Activated naive CD8-positive, alpha-beta T cell treated with anti-CD3 and anti-CD28 coated beads, Interleukin-2, amount 10 ng/mL, durations not matched to agents 7 days and 5 days (primary cell): Measurements from ENCODE around the gene TMTC1. TPM values are rescaled to one million over a fixed set of nuclear protein-coding genes. Genes with fewer than 3 reads are reported as not detected.
"Not testable (repeated sequence)": the region's sequence is repeated elsewhere in the genome, so short reads cannot be mapped to it uniquely, and the experiment has no call there.

Experiments used
- ATAC-seq: fragments of 150-1000 bp; cut with Tn5 transposase; one replicate; pipeline ENCODE4 v1.10.0; 2021; ENCODE audit warnings: low read depth, moderate library complexity
- POLR2A ChIA-PET: fragments of 350-600 bp; sonication (Branson Sonifier 250); formaldehyde crosslinking; loops from one replicate; lab custom pipeline; 2021; ENCODE audit warnings: antibody characterized with exemption; lab: Charles Lee
- DNase-seq: peaks from one replicate; pipeline ENCODE4 v3.0.0; 2021
- H3K27ac Mint-ChIP-seq: one replicate; pipeline ENCODE4 v1.8.0; 2022; ENCODE audit warnings: mild to moderate bottlenecking, mixed read lengths
- H3K27me3 Mint-ChIP-seq: one replicate; pipeline ENCODE4 v1.8.0; 2022; ENCODE audit warnings: mild to moderate bottlenecking, moderate library complexity, mixed read lengths
- H3K36me3 Mint-ChIP-seq: one replicate; pipeline ENCODE4 v1.8.0; 2021; ENCODE audit warnings: mild to moderate bottlenecking, mixed read lengths
- H3K4me1 Mint-ChIP-seq: one replicate; pipeline ENCODE4 v1.8.0; 2021; ENCODE audit warnings: mixed read lengths
- H3K4me3 Mint-ChIP-seq: one replicate; pipeline ENCODE4 v1.8.0; 2022; ENCODE audit warnings: mild to moderate bottlenecking, moderate library complexity, mixed read lengths
- H3K9me3 Mint-ChIP-seq: one replicate; pipeline ENCODE4 v1.8.0; 2021; ENCODE audit warnings: mixed read lengths
- total RNA-seq, 2 experiments: library from RNA; stranded (reverse); gene quantifications; one replicate each; pipeline ENCODE4 v1.2.3, GENCODE V29; 2021

Gene TMTC1
- total RNA-seq: not detected

DNA sequence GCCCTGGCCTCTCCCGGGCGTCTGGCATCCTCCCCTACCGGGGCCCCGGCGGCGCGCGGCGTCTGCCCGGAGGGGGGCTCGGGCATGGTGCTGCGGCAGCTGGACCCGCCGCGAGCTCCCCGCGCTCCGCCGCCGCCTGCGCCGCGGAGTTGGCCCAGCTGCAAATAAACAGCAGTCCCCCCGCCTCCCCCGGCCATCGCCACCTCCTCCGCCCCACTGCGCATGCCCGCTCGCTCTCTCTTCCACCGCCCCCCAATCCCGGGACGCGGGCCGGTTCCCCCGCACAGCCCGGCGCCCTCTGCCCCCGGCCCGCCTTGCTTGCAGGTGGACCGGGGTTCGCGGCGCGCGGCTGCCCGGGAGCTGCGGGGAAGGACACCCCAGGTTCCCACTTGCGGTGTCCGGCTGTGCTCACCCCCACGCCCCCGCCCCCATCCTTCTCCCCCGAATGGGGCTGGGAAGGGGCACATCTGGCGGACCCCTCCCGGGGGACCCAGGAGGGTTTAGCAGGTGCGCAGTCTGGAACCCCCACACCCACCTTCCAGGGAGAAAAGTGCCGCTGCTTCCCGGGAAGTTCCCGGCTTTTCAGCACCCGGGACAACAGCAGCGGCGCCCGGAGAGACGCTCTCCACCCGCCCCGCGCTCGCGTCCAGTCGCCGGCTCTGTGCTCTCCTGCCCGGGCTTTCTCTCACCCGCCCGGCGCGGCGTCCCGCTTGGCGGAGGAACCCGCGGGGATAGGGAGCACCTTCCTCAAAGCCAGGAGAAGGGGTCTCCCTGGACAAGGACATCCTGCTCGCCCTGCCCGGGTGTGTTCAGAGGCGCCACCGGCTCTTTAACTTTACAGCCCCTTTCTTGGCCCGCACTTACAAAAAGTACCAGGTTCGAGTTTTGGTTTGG, at the start of gene TMTC1:
Gene TMTC1 (minus strand): TSS at position 170 of the 894 bp plus-strand sequence. CDS start 191 bp downstream, outside the sequence.
- DNase-seq: peak; percentile 29
- Mint-ChIP-seq H3K27me3 (peaks cover 36% of the 10 kb centered on the region), H3K36me3 (no peaks in the 10 kb centered on the region), H3K9me3 (no peaks in the 10 kb centered on the region), H3K4me1 (no peaks in the 10 kb centered on the region), H3K4me3 (peak within 1 kb of the TSS; percentile 25), H3K27ac (no peak within 1 kb of the TSS)
- no peak for ATAC-seq
- POLR2A ChIA-PET: no interaction called here

DNA sequence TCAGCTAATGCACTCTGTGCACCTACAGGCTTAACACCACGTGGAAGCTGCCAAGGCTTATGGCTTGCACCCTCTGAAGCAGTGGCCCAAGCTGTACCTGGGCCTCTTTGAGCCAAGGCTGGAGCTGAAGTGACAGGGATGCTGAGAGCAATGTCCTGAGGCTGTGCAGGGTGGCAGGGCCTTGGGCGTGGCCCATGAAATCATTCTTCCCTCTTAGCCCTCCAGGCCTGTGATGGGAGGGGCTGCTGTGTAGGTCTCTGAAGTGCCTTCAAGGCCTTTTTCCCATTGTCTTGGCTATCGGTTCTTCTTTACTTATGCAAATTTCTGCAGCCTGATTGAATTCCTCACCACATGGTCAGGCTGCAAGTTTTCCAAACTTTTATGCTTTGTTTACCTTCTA, 47.4 kb upstream of the TMTC1 start:
- ATAC-seq (no peak), DNase-seq (no peak)
- POLR2A ChIA-PET: no interaction called here
- H3K27ac Mint-ChIP-seq: no peak overlapping the region
- no peaks in the 10 kb centered on the region for H3K4me1 Mint-ChIP-seq
- H3K9me3 Mint-ChIP-seq: peaks cover 21% of the 10 kb centered on the region
- H3K4me3 Mint-ChIP-seq: no peak overlapping the region
- no peaks in the 10 kb centered on the region for H3K27me3 Mint-ChIP-seq
- no peaks in the 10 kb centered on the region for H3K36me3 Mint-ChIP-seq

DNA sequence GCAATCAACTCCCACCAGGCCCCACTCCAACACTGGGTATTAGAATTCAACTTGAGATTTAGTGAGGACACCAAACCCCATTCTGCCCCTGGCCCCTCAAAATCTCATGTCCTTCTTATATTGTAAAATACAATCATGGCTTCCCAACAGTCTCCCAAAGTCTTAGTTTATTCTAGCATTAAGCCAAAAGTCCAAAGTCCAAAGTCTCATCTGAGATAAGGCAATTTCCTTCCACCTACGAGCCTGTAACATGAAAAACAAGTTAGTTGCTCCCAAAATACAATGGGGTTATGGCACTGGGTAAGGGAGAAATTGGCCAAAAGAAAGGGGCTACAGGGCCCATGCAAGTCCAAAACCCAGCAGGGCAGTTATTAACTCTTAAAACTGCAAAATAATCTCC, 46.6 kb upstream of the TMTC1 start:
- POLR2A ChIA-PET: no interaction called here
- H3K9me3 Mint-ChIP-seq: peaks cover 21% of the 10 kb centered on the region
- no peaks in the 10 kb centered on the region for H3K36me3 Mint-ChIP-seq
- H3K27ac Mint-ChIP-seq: no peak overlapping the region
- no peak for DNase-seq
- no peak overlapping the region for H3K4me3 Mint-ChIP-seq
- no peak for ATAC-seq
- H3K4me1 Mint-ChIP-seq: no peaks in the 10 kb centered on the region
- no peaks in the 10 kb centered on the region for H3K27me3 Mint-ChIP-seq

DNA sequence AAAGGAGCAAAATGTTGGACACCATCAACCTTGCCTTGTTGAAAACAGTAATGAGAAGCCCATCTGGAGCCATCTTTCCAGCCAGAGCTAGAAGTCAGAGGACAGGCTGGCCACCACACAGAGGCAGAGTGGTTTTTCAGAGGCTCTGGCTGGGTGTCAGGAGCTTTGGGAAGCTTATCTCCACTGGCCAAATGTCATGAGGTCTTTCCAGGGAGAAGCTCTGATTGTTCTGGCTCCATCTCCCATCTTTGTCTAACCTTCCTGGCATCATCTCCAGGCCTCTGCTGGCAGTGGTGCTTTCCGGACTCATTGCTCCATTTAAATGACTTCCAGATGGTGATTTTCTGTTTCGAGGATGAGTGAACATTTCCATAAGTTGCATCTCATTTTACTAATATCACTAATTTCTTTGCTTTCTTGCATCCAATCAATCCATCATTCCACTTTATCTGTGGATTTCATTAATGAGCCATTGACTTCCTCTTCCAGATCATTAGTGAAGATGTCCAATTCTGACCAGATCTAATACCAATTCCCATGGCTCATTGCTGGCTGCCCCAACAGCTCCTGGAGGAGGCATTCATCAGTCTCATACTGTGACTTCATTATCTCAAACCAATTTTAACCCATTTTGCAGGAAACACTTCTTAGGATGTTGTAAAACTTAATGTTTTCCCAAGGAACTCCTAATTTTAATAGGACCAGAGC, 35.3 kb upstream of the TMTC1 start:
- ATAC-seq (no peak), DNase-seq (no peak)
- peaks cover 3% of the 10 kb centered on the region for H3K9me3 Mint-ChIP-seq
- no peaks in the 10 kb centered on the region for H3K36me3 Mint-ChIP-seq
- POLR2A ChIA-PET: no interaction called here
- H3K4me1 Mint-ChIP-seq: no peaks in the 10 kb centered on the region
- no peak overlapping the region for H3K4me3 Mint-ChIP-seq
- no peak overlapping the region for H3K27ac Mint-ChIP-seq
- H3K27me3 Mint-ChIP-seq: no peaks in the 10 kb centered on the region

DNA sequence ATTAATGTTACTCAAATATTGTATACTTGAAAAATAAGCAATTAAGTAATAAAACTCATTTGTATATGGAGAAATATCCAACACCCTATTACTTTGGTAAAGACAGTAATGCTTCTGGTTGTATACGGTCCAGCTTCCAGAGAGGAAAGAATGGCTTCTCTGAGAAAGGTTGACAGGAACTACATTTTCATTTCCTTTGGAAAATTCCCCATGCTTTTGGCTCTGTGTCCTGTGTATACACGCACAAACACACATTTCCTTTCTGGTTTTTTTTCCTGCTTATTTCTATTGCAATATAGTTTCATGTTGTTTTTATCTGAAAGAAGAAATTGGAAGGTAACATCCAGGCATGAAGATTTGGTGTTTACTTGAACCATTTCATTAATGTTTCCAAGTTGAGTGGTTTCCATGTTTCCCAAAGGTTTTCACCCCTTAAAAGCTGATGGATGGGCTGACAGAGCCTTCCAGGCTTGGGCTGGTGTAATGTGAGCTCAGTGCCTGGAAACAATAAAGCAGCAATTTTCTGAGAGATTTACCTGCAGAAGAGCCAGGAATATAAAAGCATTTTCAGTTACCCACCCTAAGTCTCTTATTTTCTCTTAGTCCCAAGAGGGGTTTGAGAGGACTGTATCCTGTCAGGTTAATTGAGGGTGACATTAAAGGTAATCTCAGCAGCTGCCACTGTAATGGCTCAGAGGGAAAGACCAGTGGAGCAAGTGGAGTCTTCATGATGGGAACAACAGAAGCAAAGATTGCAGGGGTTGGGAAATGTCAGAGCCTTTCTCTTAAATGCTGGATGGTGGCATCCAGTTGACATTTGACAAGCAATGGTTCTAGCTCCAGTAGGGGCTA, 33.4 kb upstream of the TMTC1 start:
- POLR2A ChIA-PET: no interaction called here
- Mint-ChIP-seq H3K27ac (no peak overlapping the region), H3K36me3 (no peaks in the 10 kb centered on the region), H3K27me3 (no peaks in the 10 kb centered on the region), H3K4me1 (no peaks in the 10 kb centered on the region), H3K9me3 (peaks cover 4% of the 10 kb centered on the region), H3K4me3 (no peak overlapping the region)
- ATAC-seq (no peak), DNase-seq (no peak)

DNA sequence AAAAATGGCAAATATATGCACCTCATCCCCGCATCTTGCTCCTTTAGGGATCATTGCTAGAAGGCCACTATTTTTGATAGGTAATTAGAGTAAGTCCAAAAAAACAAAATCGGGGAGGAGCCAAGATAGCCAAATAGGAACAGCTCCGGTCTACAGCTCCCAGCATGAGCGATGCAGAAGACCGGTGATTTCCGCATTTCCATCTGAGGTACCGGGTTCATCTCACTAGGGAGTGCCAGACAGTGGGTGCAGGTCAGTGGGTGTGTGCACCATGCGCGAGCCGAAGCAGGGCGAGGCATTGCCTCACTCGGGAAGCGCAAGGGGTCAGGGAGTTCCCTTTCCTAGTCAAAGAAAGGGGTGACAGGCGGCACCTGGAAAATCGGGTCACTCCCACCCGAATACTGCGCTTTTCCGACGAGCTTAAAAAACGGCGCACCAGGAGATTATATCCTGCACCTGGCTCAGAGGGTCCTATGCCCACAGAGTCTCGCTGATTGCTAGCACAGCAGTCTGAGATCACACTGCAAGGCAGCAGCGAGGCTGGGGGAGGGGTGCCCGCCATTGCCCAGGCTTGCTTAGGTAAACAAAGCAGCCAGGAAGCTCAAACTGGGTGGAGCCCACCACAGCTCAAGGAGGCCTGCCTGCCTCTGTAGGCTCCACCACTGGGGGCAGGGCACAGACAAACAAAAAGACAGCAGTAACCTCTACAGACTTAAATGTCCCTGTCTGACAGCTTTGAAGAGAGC, 26.0 kb upstream of the TMTC1 start:
- H3K4me1 Mint-ChIP-seq, H3K27ac Mint-ChIP-seq, H3K4me3 Mint-ChIP-seq, H3K9me3 Mint-ChIP-seq, H3K36me3 Mint-ChIP-seq, ATAC-seq, POLR2A ChIA-PET, H3K27me3 Mint-ChIP-seq, DNase-seq: not testable (repeated sequence)

DNA sequence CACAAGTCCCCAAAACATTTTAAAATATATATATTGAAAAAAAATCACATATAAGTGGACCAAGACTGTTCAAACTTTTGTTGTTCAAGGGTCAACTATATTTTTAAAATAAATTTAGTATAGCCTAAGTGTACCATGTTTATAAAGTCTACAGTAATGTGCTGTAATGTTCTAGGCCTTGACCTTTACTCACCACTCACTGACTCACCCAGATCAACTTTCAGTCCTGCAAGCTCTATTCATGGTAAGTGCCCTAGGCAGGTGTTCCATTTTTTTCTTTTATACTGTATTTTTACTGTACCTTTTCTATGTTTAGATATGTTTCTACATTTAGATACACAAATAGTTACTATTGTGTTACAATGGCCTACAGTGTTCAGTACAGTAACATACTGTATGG, 23.4 kb upstream of the TMTC1 start:
- POLR2A ChIA-PET: no interaction called here
- ATAC-seq (no peak), DNase-seq (no peak)
- Mint-ChIP-seq H3K4me3 (no peak overlapping the region), H3K9me3 (peaks cover under 1% of the 10 kb centered on the region), H3K27me3 (no peaks in the 10 kb centered on the region), H3K36me3 (no peaks in the 10 kb centered on the region), H3K27ac (no peak overlapping the region), H3K4me1 (no peaks in the 10 kb centered on the region)

DNA sequence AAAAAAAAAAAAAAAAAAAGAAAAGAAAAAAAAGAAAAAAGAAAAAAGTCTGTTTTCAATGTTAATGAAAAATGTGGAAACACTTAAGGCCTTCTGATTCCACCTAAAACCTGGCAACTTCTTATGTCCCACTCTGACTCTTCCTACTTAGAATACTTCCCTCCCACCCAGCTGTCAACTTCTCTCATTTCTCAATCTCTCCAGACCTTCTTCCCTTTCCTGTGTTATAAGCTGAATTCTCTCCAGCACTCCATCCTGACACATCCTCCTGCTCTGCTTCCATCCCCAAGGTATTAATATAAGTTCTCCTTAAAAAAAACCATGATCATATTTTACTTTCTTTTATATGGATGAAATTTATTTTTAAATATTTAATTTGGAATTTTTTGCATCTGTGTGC, 20.3 kb upstream of the TMTC1 start:
- Mint-ChIP-seq H3K27ac (no peak overlapping the region), H3K4me1 (no peaks in the 10 kb centered on the region), H3K4me3 (no peak overlapping the region), H3K9me3 (peaks cover 2% of the 10 kb centered on the region), H3K27me3 (no peaks in the 10 kb centered on the region), H3K36me3 (no peaks in the 10 kb centered on the region)
- no peak for ATAC-seq
- POLR2A ChIA-PET: no interaction called here
- no peak for DNase-seq

DNA sequence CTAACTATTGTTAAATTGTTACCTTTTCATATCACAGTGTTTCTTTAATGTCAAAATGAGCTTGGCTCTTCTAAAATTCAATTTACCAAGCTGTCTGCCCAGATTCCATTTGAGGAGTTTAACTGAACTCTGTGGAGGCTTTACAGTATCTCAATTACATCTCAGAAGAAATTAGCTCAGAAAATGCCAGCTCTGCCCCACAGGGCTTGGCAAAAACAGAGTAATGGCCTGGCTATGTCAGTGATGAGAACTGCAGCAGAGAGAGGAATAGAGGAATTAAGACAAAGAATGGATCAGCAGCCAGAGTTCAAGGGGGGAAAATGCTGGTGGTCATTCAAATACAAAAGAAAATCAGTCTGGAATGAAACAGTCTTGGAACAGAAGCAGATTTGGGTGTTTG, 15.8 kb upstream of the TMTC1 start:
- ATAC-seq (no peak), DNase-seq (no peak)
- H3K27ac Mint-ChIP-seq: no peak overlapping the region
- H3K36me3 Mint-ChIP-seq: no peaks in the 10 kb centered on the region
- H3K4me3 Mint-ChIP-seq: no peak overlapping the region
- H3K9me3 Mint-ChIP-seq: peaks cover 3% of the 10 kb centered on the region
- POLR2A ChIA-PET: no interaction called here
- no peaks in the 10 kb centered on the region for H3K4me1 Mint-ChIP-seq
- H3K27me3 Mint-ChIP-seq: no peaks in the 10 kb centered on the region

DNA sequence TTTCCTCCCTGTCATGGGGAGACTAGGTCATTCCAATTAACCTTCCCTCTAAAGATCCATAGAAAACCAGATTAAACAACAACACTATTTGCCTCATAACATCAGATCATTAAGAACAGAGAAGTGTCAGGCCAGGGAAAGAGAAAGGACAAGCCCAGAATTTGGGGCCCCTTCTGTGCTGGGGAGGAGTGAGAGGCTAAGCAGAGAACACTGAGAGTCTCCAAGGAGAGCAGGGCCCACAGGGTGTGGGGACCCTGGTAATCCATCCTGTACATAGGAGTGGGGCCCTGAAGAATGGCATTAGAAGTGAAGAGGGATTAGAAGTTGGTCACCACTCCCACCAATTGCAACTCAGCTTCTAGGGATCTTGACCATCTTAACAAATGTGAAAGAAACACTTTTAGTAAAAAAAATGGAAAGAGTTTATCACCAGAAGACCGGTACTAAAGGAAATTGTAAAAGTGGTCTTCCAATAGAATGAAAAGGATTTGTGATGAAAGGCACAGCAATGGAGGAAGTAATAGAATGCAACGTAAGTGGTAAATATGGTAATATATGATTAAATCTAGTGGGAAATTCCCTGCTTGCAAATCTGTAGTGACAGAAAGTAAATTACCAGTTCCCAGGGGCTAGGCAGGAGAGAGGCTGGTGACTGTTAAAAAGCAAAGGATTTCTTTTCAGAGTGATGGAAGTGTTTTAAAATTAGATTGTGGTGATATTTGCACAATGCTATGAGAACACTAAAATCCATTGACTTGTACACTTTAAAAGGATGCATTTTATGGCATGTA, 14.0 kb upstream of the TMTC1 start:
- Mint-ChIP-seq H3K27ac (no peak overlapping the region), H3K9me3 (peaks cover 6% of the 10 kb centered on the region), H3K36me3 (no peaks in the 10 kb centered on the region), H3K27me3 (no peaks in the 10 kb centered on the region), H3K4me3 (no peak overlapping the region), H3K4me1 (no peaks in the 10 kb centered on the region)
- no peak for ATAC-seq
- DNase-seq: no peak
- POLR2A ChIA-PET: no interaction called here

DNA sequence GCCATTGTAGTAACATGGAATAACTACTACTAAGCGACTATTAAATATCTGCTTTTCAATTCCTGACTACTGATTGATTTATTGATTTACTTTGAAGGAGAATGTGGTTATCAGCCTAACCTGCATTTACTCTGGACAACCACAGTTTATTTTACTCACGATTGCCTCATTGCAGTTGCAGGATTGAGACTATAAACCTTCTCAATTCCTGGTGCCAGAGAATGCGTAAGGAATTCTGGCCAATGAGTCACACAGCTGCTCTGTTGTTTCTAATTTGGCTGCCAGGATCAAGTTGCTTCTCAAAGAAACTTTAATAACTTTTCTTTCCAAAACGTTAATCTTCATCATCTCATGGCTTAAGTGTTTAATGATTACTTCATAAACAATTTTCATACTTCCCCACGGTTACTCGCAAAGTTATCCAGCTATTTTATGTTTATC, 13.1 kb upstream of the TMTC1 start:
- DNase-seq (no peak), ATAC-seq (no peak)
- Mint-ChIP-seq H3K27me3 (no peaks in the 10 kb centered on the region), H3K4me3 (no peak overlapping the region), H3K9me3 (peaks cover 6% of the 10 kb centered on the region), H3K4me1 (no peaks in the 10 kb centered on the region), H3K36me3 (no peaks in the 10 kb centered on the region), H3K27ac (no peak overlapping the region)
- POLR2A ChIA-PET: no interaction called here

DNA sequence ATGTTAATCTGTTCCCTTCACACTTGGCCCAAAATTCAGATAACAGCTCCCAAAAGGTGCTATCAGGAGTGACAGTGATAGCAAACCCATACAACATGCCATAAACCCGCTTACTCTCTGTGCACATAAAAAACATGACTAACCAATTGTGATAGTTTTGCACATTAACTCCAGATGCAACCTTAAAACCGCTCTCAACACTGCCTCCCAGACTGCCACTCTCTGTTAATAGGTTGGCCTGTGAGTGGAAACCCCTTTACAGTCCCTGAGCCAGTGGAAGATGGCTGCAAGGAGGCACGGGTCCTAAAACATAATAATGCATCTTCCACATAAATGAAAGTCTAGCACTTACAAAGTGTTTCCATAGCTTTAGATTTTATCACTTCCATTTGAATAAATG, 12.0 kb upstream of the TMTC1 start:
- Mint-ChIP-seq H3K9me3 (peaks cover 5% of the 10 kb centered on the region), H3K27me3 (no peaks in the 10 kb centered on the region), H3K36me3 (no peaks in the 10 kb centered on the region), H3K4me1 (no peaks in the 10 kb centered on the region), H3K27ac (no peak overlapping the region), H3K4me3 (no peak overlapping the region)
- ATAC-seq (no peak), DNase-seq (no peak)
- POLR2A ChIA-PET: no interaction called here
